Stomach (tissue), 9 donors: ENCODE measurements around the gene BACE1. TPM values are rescaled to one million over a fixed set of nuclear protein-coding genes. Genes with fewer than 3 reads are reported as not detected.
"Not testable (repeated sequence)": the region's sequence is repeated elsewhere in the genome, so short reads cannot be mapped to it uniquely, and the experiment has no call there.

Experiments used
- DNase-seq, 2 donors: peaks; one replicate each; pipeline versions ENCODE4 v3.0.0 to v3.0.0-alpha.2; 2013 to 2019
- H3K27ac ChIP-seq, 5 donors: fragments of 200-600 bp in 4 of 5; sonication (generic) in 4 of 5; one replicate each; pipeline ENCODE4 v1.5.1; 2013 to 2019; ENCODE audit warnings: mild to moderate bottlenecking in 1 of 5, moderate library complexity in 1 of 5
- H3K27me3 ChIP-seq, 3 donors: fragments of 200-600 bp; sonication (generic); one replicate each; pipeline ENCODE4 v1.5.1; 2017 to 2019; ENCODE audit warnings: mixed run types in 1 of 3
- H3K36me3 ChIP-seq, 4 donors: fragments of 200-600 bp; sonication (generic); 1 replicate in 3 of 4; 2 replicates in 1 of 4; pipeline ENCODE4 v1.5.1; 2016 to 2019
- H3K4me1 ChIP-seq, 4 donors: fragments of 200-600 bp; sonication (generic); one replicate each; pipeline ENCODE4 v1.5.1; 2016 to 2019
- H3K4me3 ChIP-seq, 4 donors: fragments of 200-600 bp; sonication (generic) in 3 of 4; one replicate each; pipeline ENCODE4 v1.5.1; 2016 to 2019; ENCODE audit warnings: mild to moderate bottlenecking in 1 of 4
- H3K9me3 ChIP-seq, 4 donors: fragments of 200-600 bp; sonication (generic); one replicate each; pipeline ENCODE4 v1.5.1; 2016 to 2019
- CTCF ChIP-seq, 7 experiments: fragments of 450-650 bp in 4 of 7; fragments of 200-600 bp in 3 of 7; sonication (generic) in 3 of 7; IDR thresholded peaks; one replicate each; pipeline ENCODE4 v1.5.1; 2016 to 2019; ENCODE audit warnings: antibody characterized with exemption in 7 of 7, control low read depth in 2 of 7, mild to moderate bottlenecking in 1 of 7
- EP300 ChIP-seq: sonication (generic); formaldehyde crosslinking; IDR thresholded peaks from one replicate; pipeline ENCODE4 v1.6.1; 2017; ENCODE audit warnings: antibody characterized with exemption
- POLR2A ChIP-seq, 4 donors: fragments of 450-650 bp; IDR thresholded peaks; one replicate each; pipeline ENCODE4 v1.6.1; 2016; ENCODE audit warnings: antibody characterized with exemption in 4 of 4, control low read depth in 2 of 4, mild to moderate bottlenecking in 1 of 4, moderate library complexity in 1 of 4
- POLR2AphosphoS5 ChIP-seq, 3 donors: sonication (generic); formaldehyde crosslinking; IDR thresholded peaks; one replicate each; pipeline ENCODE4 v1.6.1; 2016; ENCODE audit warnings: antibody characterized with exemption in 3 of 3
- WGBS, 5 donors: extraction: QIAGEN DNeasy Blood & Tissue Kit in 3 of 5; methylation state at CpG; one replicate each; pipeline versions ENCODE4 v1.1.5 to v1.1.7; 2013 to 2018; 5-methylcytosine and 5-hydroxymethylcytosine counted together
- intact Hi-C: fragments of 100-400 bp; cut with DNase I; formaldehyde crosslinking; loops from one replicate; pipeline ENCODE4 v1.15.1; 2023; ENCODE audit warnings: low total_unique reads
- polyA plus RNA-seq, 3 donors: library from polyadenylated mRNA; stranded (reverse); fragments of 200-250 nt; gene quantifications; one replicate each; pipeline ENCODE4 v1.2.3, GENCODE V29; 2013
- total RNA-seq, 5 donors: library from RNA; depleted of rRNA; stranded (reverse); fragments of >200 nt; gene quantifications; one replicate each; pipeline versions ENCODE4 v1.1.0 to v1.2.3, GENCODE V29; 2014 to 2016
- donor health status: healthy with polysubstance abuse.
- donor health status: Bipolar disorder and iron deficiency.
- donor health status: healthy.

The BACE1 gene
- total and polyA plus RNA-seq, 8 donors, result 3.3 to 21.1 (median 14.2) TPM

DNA sequence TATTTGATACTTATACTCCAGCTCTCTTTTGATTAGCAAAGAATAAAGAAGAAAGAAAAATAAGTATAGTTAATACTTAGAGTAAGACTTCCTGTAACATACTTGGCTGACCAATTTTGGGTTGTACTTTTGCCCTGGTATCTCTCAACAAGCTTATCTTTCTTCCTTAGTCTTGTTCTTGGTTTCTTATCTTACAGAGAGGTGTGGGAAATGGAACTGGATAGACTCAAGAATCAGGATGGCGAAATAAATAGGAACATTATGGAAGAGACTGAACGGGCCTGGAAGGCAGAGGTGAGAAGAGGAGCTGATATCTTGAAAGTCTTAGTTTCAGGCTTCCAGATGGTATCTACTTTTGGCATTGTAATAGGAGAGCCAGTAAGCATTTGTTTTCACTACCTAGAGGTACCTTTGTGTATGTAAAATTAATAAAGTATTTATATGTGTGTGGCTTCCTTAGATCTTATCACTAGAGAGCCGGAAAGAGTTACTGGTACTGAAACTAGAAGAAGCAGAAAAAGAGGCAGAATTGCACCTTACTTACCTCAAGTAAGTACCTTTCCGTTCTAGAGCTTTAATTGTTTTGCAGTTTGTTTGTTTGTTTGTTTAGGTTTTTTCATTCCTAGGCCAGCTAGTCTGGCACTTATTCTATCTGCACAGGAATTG is 36.2 kb downstream of the BACE1 start:
- no peak overlapping the region for H3K4me3 ChIP-seq
- WGBS, 5 donors, result 38 to 67% (median 58%) methylated on average over 4 of the region's 4 CpGs
- H3K9me3 ChIP-seq, result no peaks in the 10 kb centered on the region
- intact Hi-C loops, result no loop called here
- no peaks in the 10 kb centered on the region for H3K27me3 ChIP-seq
- TF ChIP-seq EP300 (no peak), POLR2AphosphoS5 (IDR thresholded peaks at IDR 0.05) (no peak), POLR2A (IDR thresholded peaks at IDR 0.05) (no peak), CTCF (IDR thresholded peaks at IDR 0.05) (no peak)
- DNase-seq, result no peak
- H3K27ac ChIP-seq, result peak overlapping the region in 1 of 5 donors; percentile 6
- no peaks in the 10 kb centered on the region for H3K4me1 ChIP-seq
- peaks cover 38 to 65% (median 64%) of the 10 kb centered on the region in 4 donors for H3K36me3 ChIP-seq

DNA sequence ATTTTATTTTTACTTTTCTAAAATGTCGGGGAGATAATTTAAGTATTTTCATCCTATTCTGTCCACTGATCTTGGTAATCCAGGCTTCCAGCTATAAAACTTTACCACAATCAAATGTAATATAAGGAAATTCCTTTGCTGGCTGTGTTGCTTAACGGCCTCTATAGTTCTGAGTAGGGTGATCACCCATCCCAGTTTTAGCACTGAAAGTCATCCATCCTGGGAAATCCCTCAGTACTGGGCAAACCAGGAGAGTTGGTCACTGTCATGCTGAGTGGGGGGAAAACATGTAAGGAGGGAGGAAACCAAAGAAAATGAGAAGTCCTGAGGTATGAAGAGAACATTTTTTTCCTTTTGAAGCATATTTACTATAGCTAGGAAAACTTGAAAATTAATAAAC is 37.7 kb downstream of the BACE1 start:
- no peaks in the 10 kb centered on the region for H3K9me3 ChIP-seq
- intact Hi-C loops, result no loop called here
- H3K27me3 ChIP-seq, result no peaks in the 10 kb centered on the region
- peaks cover 25 to 60% (median 58%) of the 10 kb centered on the region in 4 donors for H3K36me3 ChIP-seq
- no peak overlapping the region for H3K27ac ChIP-seq
- no peak for TF ChIP-seq CTCF (IDR thresholded peaks at IDR 0.05)
- no peak for DNase-seq
- H3K4me1 ChIP-seq, result no peaks in the 10 kb centered on the region
- no peak overlapping the region for H3K4me3 ChIP-seq
- 78 to 92% (median 86%) methylated on average over 2 of the region's 2 CpGs for WGBS, 5 donors

- Histone ChIP-seq H3K9me3 (no peaks in the 10 kb centered on the region), H3K27ac (no peak overlapping the region), H3K4me3 (no peak overlapping the region), H3K27me3 (no peaks in the 10 kb centered on the region), H3K36me3 (peaks cover 0 to 37% (median 29%) of the 10 kb centered on the region in 4 donors), H3K4me1 (no peaks in the 10 kb centered on the region)
- intact Hi-C loops, result no loop called here
- DNase-seq, result no peak
- WGBS, 5 donors, result 81 to 93% (median 89%) methylated on average over 9 of the region's 9 CpGs
- TF ChIP-seq POLR2A (IDR thresholded peaks at IDR 0.05), result no peak
- TF ChIP-seq POLR2AphosphoS5 (IDR thresholded peaks at IDR 0.05), result no peak
- TF ChIP-seq EP300, result no peak
Observed at GRCh38 chr11:117273550-117274289, 42.3 kb downstream of the BACE1 start.

DNA sequence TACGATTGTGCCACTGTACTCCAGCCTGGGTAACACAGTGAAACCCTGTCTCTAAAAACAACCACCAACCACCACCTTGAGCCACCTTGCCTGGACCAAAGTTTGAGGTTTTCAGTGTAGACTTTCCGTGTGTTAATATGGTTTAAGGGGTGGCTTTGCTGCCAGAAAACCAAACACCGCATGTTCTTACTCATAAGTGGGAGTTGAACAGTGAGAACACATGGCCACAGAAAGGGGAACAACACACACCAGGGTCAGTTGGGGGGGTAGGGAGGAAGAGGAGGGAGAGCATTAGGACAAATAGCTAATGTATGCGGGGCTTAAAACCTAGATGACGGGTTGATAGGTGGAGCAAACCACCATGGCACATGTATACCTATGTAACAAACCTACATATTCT is 43.9 kb downstream of the BACE1 start:
- 91 to 100% (median 95%) methylated on average over 5 of the region's 5 CpGs for WGBS, 5 donors

DNA sequence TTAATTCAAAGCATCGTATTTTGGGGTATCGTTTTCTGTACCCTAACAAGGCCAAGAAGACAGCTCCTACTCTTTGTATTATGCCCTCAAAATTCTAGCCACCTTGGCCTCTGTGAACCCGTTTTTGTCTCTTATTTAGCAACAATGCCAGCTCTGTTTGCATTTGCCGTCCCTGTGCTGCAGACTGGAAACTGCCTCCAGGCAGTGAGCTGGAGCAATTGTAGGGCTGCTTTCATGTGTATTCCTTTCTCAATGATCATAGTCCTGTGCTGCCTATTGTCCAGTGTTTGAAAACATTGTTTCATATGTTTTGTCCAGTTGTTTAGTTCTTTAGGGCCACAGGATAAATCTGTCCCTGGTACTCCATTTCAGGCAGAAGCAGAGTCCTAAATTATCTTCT is 44.8 kb downstream of the BACE1 start:
- intact Hi-C loops, result no loop called here
- Histone ChIP-seq H3K9me3 (no peaks in the 10 kb centered on the region), H3K27me3 (no peaks in the 10 kb centered on the region), H3K27ac (no peak overlapping the region), H3K36me3 (peaks cover 0 to 40% (median 36%) of the 10 kb centered on the region in 4 donors), H3K4me3 (no peak overlapping the region), H3K4me1 (no peaks in the 10 kb centered on the region)
- no peak for DNase-seq
- TF ChIP-seq CTCF (IDR thresholded peaks at IDR 0.05) (no peak), EP300 (no peak)
- 85 to 92% (median 91%) methylated on average over 4 of the region's 4 CpGs for WGBS, 5 donors

More for the DNA sequence above, 43.9 kb downstream of the BACE1 start:
- DNase-seq, H3K4me3 ChIP-seq, H3K4me1 ChIP-seq, H3K27me3 ChIP-seq, H3K27ac ChIP-seq, intact Hi-C loops, H3K9me3 ChIP-seq: not testable (repeated sequence)
- peaks cover 0 to 38% (median 35%) of the 10 kb centered on the region in 4 donors for H3K36me3 ChIP-seq
